Measurements from ENCODE around the gene CDK1. TPM values are rescaled to one million over a fixed set of nuclear protein-coding genes. Genes with fewer than 3 reads are reported as not detected.

CDK1 gene
- total and polyA plus RNA-seq, 10 of the 15 experiments (the other 5 are each of a cell fraction or from before 2014, with no cell fraction given) = 81.5 to 361 (median 133) TPM

- no peaks in the 10 kb centered on the region for H3K79me2 ChIP-seq (ENCODE audit: control insufficient read depth, insufficient read depth, low read length)
Measured at GRCh38 chr10:60762554-60762953, 15.7 kb upstream of the CDK1 start.

GRCh38 chr10:60767424-60767823 is 10.9 kb upstream of the CDK1 start:
- Histone ChIP-seq H2AFZ (ENCODE audit: control insufficient read depth, low read depth, low read length) (no peak overlapping the region), H4K20me1 (ENCODE audit: control insufficient read depth, insufficient read depth) (no peaks in the 10 kb centered on the region), H3K4me3 (no peak overlapping the region), H3K79me2 (ENCODE audit: control insufficient read depth, insufficient read depth, low read length) (no peaks in the 10 kb centered on the region), H3K4me2 (ENCODE audit: control insufficient read depth, insufficient read depth) (no peak overlapping the region), H3K27me3 (replicated peaks in 1 of 2; ENCODE audit: control insufficient read depth in 2 of 2, insufficient read depth in 2 of 2, low read length in 1 of 2) (no peaks in the 10 kb centered on the region), H3K9me3 (replicated peaks; ENCODE audit: control insufficient read depth, insufficient read depth, low read length) (no peaks in the 10 kb centered on the region), H3K9ac (ENCODE audit: control insufficient read depth, insufficient read depth, low read length) (no peak overlapping the region), H3K4me1 (ENCODE audit: control insufficient read depth, insufficient read depth, low read length) (no peaks in the 10 kb centered on the region), H3K36me3 (ENCODE audit: control insufficient read depth in 2 of 2, insufficient read depth in 2 of 2, low read length in 1 of 2) (no peaks in the 10 kb centered on the region), H3K27ac (ENCODE audit: control insufficient read depth, insufficient read depth) (no peak overlapping the region)
- DNase-seq (ENCODE audit: low read depth, low spot score) = no peak
- ChIA-PET CTCF (no interaction called here), SMC1A (ENCODE audit: uncharacterized antibody, unreplicated experiment) (no interaction called here), RAD21 (ENCODE audit: unreplicated experiment) (no interaction called here), POLR2A (no interaction called here)
- no peak for FAIRE-seq
- 55% methylated on average over 6 of the region's 6 CpGs for WGBS (ENCODE audit: insufficient coverage, insufficient replicate concordance, low lambda C conversion rate, missing lambda C conversion rate)
- no TSS peak for BruUV-seq (replicated peaks)
- in situ Hi-C loops (cut with MboI) (no loop called here), intact Hi-C loops (cut with micrococcal nuclease; ENCODE audit: unreplicated experiment) (loop anchor here (5.0 kb wide), 2 partner anchors 115 to 220 kb away; no protein-coding TSS in a partner anchor)
- ATAC-seq = no peak
- TF ChIP-seq SPI1 (IDR thresholded peaks at IDR 0.05; ENCODE audit: borderline replicate concordance, insufficient read depth, low read depth, low read length) = no peak
- no peak for TF ChIP-seq ZNF622 (IDR thresholded peaks at IDR 0.05)
- TF ChIP-seq BACH1 (IDR thresholded peaks at IDR 0.05; ENCODE audit: borderline replicate concordance) = no peak
- no peak for TF ChIP-seq KDM1A (IDR thresholded peaks at IDR 0.05; ENCODE audit: borderline replicate concordance)
- no peak for TF ChIP-seq STAT3 (IDR thresholded peaks at IDR 0.05; ENCODE audit: low read depth, low read length)
- no peak for TF ChIP-seq ZSCAN29 (IDR thresholded peaks at IDR 0.05)
- no peak for TF ChIP-seq NR2C1 (IDR thresholded peaks at IDR 0.05)
- TF ChIP-seq ZBTB4 (CRISPR knock-in tag; IDR thresholded peaks at IDR 0.05) = no peak
- TF ChIP-seq SUZ12 (IDR thresholded peaks at IDR 0.05; ENCODE audit: unreplicated experiment) = no peak
- no peak for TF ChIP-seq MYC (IDR thresholded peaks at IDR 0.05; ENCODE audit: insufficient read depth, insufficient read length, insufficient replicate concordance, low read length, severe bottlenecking)
- no peak for TF ChIP-seq PAX5 (IDR thresholded peaks at IDR 0.05; ENCODE audit: borderline replicate concordance, low read depth, low read length)
- TF ChIP-seq IRF5 (IDR thresholded peaks at IDR 0.05; ENCODE audit: borderline replicate concordance) = no peak
- no peak for TF ChIP-seq RBBP5 (conservative IDR thresholded peaks at IDR 0.05)
- no peak for TF ChIP-seq ESRRA (IDR thresholded peaks at IDR 0.05; ENCODE audit: low read length)

More at GRCh38 chr10:60762554-60762953, 15.7 kb upstream of the CDK1 start:
- DNase-seq (ENCODE audit: low read depth, low spot score) = no peak
- FAIRE-seq = no peak
- Histone ChIP-seq H3K27ac (ENCODE audit: control insufficient read depth, insufficient read depth) (no peak overlapping the region), H4K20me1 (ENCODE audit: control insufficient read depth, insufficient read depth) (no peaks in the 10 kb centered on the region), H3K4me1 (ENCODE audit: control insufficient read depth, insufficient read depth, low read length) (no peaks in the 10 kb centered on the region), H3K27me3 (replicated peaks in 1 of 2; ENCODE audit: control insufficient read depth in 2 of 2, insufficient read depth in 2 of 2, low read length in 1 of 2) (no peaks in the 10 kb centered on the region), H3K4me3 (no peak overlapping the region), H3K9ac (ENCODE audit: control insufficient read depth, insufficient read depth, low read length) (no peak overlapping the region), H3K4me2 (ENCODE audit: control insufficient read depth, insufficient read depth) (no peak overlapping the region), H3K36me3 (ENCODE audit: control insufficient read depth in 2 of 2, insufficient read depth in 2 of 2, low read length in 1 of 2) (no peaks in the 10 kb centered on the region), H3K9me3 (replicated peaks; ENCODE audit: control insufficient read depth, insufficient read depth, low read length) (no peaks in the 10 kb centered on the region), H2AFZ (ENCODE audit: control insufficient read depth, low read depth, low read length) (no peak overlapping the region)
- ATAC-seq = no peak
- no peak for TF ChIP-seq CHD2 (IDR thresholded peaks at IDR 0.05; ENCODE audit: borderline replicate concordance, low read depth, low read length)
- TF ChIP-seq EP300 (IDR thresholded peaks at IDR 0.05; ENCODE audit: borderline replicate concordance in 1 of 2, control insufficient read depth in 1 of 2, low read depth in 2 of 2, low read length in 2 of 2) = no peak
- 87% methylated on average over 1 of the region's 1 CpG for WGBS (ENCODE audit: insufficient coverage, insufficient replicate concordance, low lambda C conversion rate, missing lambda C conversion rate)
- no TSS peak for BruUV-seq (replicated peaks)
- CTCF ChIA-PET = no interaction called here
- in situ Hi-C loops (cut with MboI) = no loop called here
- SMC1A ChIA-PET (ENCODE audit: uncharacterized antibody, unreplicated experiment) = interaction anchor here (0.6 kb wide), 1 partner anchor 111 kb away, joined by 3 read pairs; no protein-coding TSS in a partner anchor
- intact Hi-C loops (cut with micrococcal nuclease; ENCODE audit: unreplicated experiment) = no loop called here
- RAD21 ChIA-PET (ENCODE audit: unreplicated experiment) = no interaction called here
- POLR2A ChIA-PET = no interaction called here

Measured in GM12878 (cell line).